Activated B cell treated with CpG ODN at 0.5 μM for 24 hours (primary cell): ENCODE results near the gene SOCS3. TPM values are rescaled to one million over a fixed set of nuclear protein-coding genes. Genes with fewer than 3 reads are reported as not detected.

Experiments
- ATAC-seq: fragments of 200-7000 bp; cut with Tn5 transposase; one replicate; pipeline ENCODE4 v1.10.0; 2021; ENCODE audit warnings: low read depth, mild to moderate bottlenecking, moderate library complexity
- CTCF ChIA-PET: fragments of 350-600 bp; sonication (Branson Sonifier 250); formaldehyde crosslinking; loops from one replicate; lab custom pipeline; 2021; ENCODE audit warnings: antibody characterized with exemption; lab: Charles Lee
- POLR2A ChIA-PET: fragments of 350-600 bp; sonication (Branson Sonifier 250); formaldehyde crosslinking; loops from one replicate; lab custom pipeline; 2021; ENCODE audit warnings: antibody characterized with exemption; lab: Charles Lee
- DNase-seq: peaks from one replicate; pipeline ENCODE4 v3.0.0; 2022
- H3K27ac Mint-ChIP-seq: one replicate; pipeline ENCODE4 v1.8.0; 2020; ENCODE audit warnings: mixed read lengths
- H3K27me3 Mint-ChIP-seq: one replicate; pipeline ENCODE4 v1.8.0; 2021; ENCODE audit warnings: mixed read lengths
- H3K36me3 Mint-ChIP-seq: one replicate; pipeline ENCODE4 v1.8.0; 2021; ENCODE audit warnings: low read depth, mixed read lengths
- H3K4me1 Mint-ChIP-seq: one replicate; pipeline ENCODE4 v1.8.0; 2021; ENCODE audit warnings: mixed read lengths
- H3K4me3 Mint-ChIP-seq: one replicate; pipeline ENCODE4 v1.8.0; 2020; ENCODE audit warnings: mild to moderate bottlenecking, mixed read lengths
- H3K9me3 Mint-ChIP-seq: one replicate; pipeline ENCODE4 v1.8.0; 2020; ENCODE audit warnings: mixed read lengths
- CTCF ChIP-seq: fragments of 200-600 bp; IDR thresholded peaks from one replicate; pipeline ENCODE4 v1.8.0; 2022; ENCODE audit warnings: antibody characterized with exemption, mild to moderate bottlenecking
- intact Hi-C: fragments of 100-400 bp; cut with micrococcal nuclease; formaldehyde crosslinking; loops from one replicate; pipeline ENCODE4 v1.15.1; 2024
- total RNA-seq: library from RNA; stranded (reverse); gene quantifications from 2 replicates; pipeline ENCODE4 v1.2.3, GENCODE V29; 2022

SOCS3 gene
- total RNA-seq, 1 donor from 2014 or later, result 79.9 TPM

- no peaks in the 10 kb centered on the region for H3K36me3 Mint-ChIP-seq
- intact Hi-C loops, result no loop called here
- H3K9me3 Mint-ChIP-seq, result peaks cover 8% of the 10 kb centered on the region
- no peaks in the 10 kb centered on the region for H3K27me3 Mint-ChIP-seq
- ChIA-PET POLR2A (no interaction called here), CTCF (no interaction called here)
- no peaks in the 10 kb centered on the region for H3K4me1 Mint-ChIP-seq
- no peak for ATAC-seq
- no peak for DNase-seq
- H3K27ac Mint-ChIP-seq, result no peak overlapping the region
- H3K4me3 Mint-ChIP-seq, result no peak overlapping the region
- TF ChIP-seq CTCF, result no peak
These were observed 53.0 kb downstream of the SOCS3 start for GRCh38 chr17:78306913-78307312.

Other genes with a start within 250 kb of the SOCS3 start
- 746 and 896 TPM in 2 replicates for gene TMC6, start 231.3 kb downstream of the SOCS3 start, total RNA-seq
- gene TMC8, start 229.3 kb downstream of the SOCS3 start, total RNA-seq, result 166 and 181 TPM in 2 replicates
- 5.2 and 7.1 TPM in 2 replicates for gene C17orf99, start 213.7 kb downstream of the SOCS3 start, total RNA-seq
- 636 and 647 TPM in 2 replicates for gene SYNGR2, start 191.5 kb downstream of the SOCS3 start, total RNA-seq
- 3.8 TPM in 2 replicates for gene TK1, start 173.0 kb downstream of the SOCS3 start, total RNA-seq
- 11.2 and 15.4 TPM in 2 replicates for gene AFMID, start 172.7 kb downstream of the SOCS3 start, total RNA-seq
- gene BIRC5, start 145.8 kb downstream of the SOCS3 start, total RNA-seq, result 0.81 and 1.0 TPM in 2 replicates
- gene TMEM235, start 128.4 kb downstream of the SOCS3 start, total RNA-seq, result not detected in 2 replicates
- 55.2 and 76.1 TPM in 2 replicates for gene PGS1, start 18.6 kb upstream of the SOCS3 start, total RNA-seq
- 0.13 and 0.29 TPM in 2 replicates for gene DNAH17, start 217.3 kb upstream of the SOCS3 start, total RNA-seq